Stimulated activated CD8-positive, alpha-beta memory T cell treated with anti-CD3 and anti-CD28 coated beads, Interleukin-2, amount 100 ng/mL, for 48 hours (primary cell): ENCODE results near the gene GCA.

Experiments used
- DNase-seq, 2 donors: peaks; one replicate each; pipeline ENCODE4 v3.0.0-alpha.2; 2020; ENCODE audit warnings: low read depth in 2 of 2

GCA gene

GRCh38 chr2:162328424-162329157 is 15.3 kb upstream of the GCA start:
- DNase-seq: no peak

GRCh38 chr2:162330881-162331280 is 13.1 kb upstream of the GCA start:
- DNase-seq: no peak

- DNase-seq: no peak
These were observed 10.0 kb upstream of the GCA start for GRCh38 chr2:162333968-162334367.

GRCh38 chr2:162337868-162338267 is 6.1 kb upstream of the GCA start:
- DNase-seq: no peak

- no peak for DNase-seq
These were observed 3.1 kb upstream of the GCA start for GRCh38 chr2:162340822-162341221.

GRCh38 chr2:162342321-162342720 is 1.6 kb upstream of the GCA start:
- no peak for DNase-seq

- DNase-seq: no peak
These were observed 1.1 kb upstream of the GCA start for GRCh38 chr2:162342841-162343240.

- DNase-seq: no peak
These were observed 474 bp upstream of the GCA start for GRCh38 chr2:162343492-162343823.

- DNase-seq: no peak
These were observed 652 bp downstream of the GCA start for GRCh38 chr2:162344617-162344950.

GRCh38 chr2:162365392-162365791 is 21.5 kb downstream of the GCA start:
- DNase-seq: no peak

GRCh38 chr2:162368494-162368893 is 24.6 kb downstream of the GCA start:
- no peak for DNase-seq

- DNase-seq: no peak
These were observed 25.6 kb downstream of the GCA start for GRCh38 chr2:162369551-162369950.

GRCh38 chr2:162370931-162371330 is 27.0 kb downstream of the GCA start:
- DNase-seq: no peak

GRCh38 chr2:162372818-162373217 is 28.9 kb downstream of the GCA start:
- no peak for DNase-seq

- no peak for DNase-seq
These were observed 36.0 kb downstream of the GCA start for GRCh38 chr2:162379719-162380580.

GRCh38 chr2:162381851-162382250 is 37.9 kb downstream of the GCA start:
- DNase-seq: no peak

- no peak for DNase-seq
These were observed 38.3 kb downstream of the GCA start for GRCh38 chr2:162382278-162382677.

GRCh38 chr2:162385536-162385935 is 41.6 kb downstream of the GCA start:
- no peak for DNase-seq

GRCh38 chr2:162390801-162391200 is 46.9 kb downstream of the GCA start:
- DNase-seq: no peak

GRCh38 chr2:162400336-162400735 is 56.4 kb downstream of the GCA start:
- DNase-seq: no peak

GRCh38 chr2:162401871-162402270 is 57.9 kb downstream of the GCA start:
- no peak for DNase-seq

GRCh38 chr2:162403884-162404283 is 60.0 kb downstream of the GCA start:
- no peak for DNase-seq
